Vagina (tissue), 2 donors: ENCODE results near the gene DLX1. TPM values are rescaled to one million over a fixed set of nuclear protein-coding genes. Genes with fewer than 3 reads are reported as not detected.

Source experiments
- DNase-seq, 2 donors: peaks; one replicate each; pipeline ENCODE4 v3.0.0-alpha.2; 2017; ENCODE audit errors: extremely low spot score in 2 of 2
- H3K27ac ChIP-seq: fragments of 200-600 bp; sonication (generic); one replicate; pipeline ENCODE4 v1.5.1; 2019
- H3K27me3 ChIP-seq: fragments of 200-600 bp; sonication (generic); one replicate; pipeline ENCODE4 v1.5.1; 2019
- H3K36me3 ChIP-seq, 2 donors: fragments of 200-600 bp; sonication (generic); one replicate each; pipeline ENCODE4 v1.5.1; 2017 to 2019
- H3K4me1 ChIP-seq: fragments of 200-600 bp; sonication (generic); one replicate; pipeline ENCODE4 v1.5.1; 2019
- H3K4me3 ChIP-seq, 2 donors: fragments of 200-600 bp; sonication (generic); 1 replicate in 1 of 2; 2 replicates in 1 of 2; pipeline ENCODE4 v1.5.1; 2016 to 2019
- H3K9me3 ChIP-seq: fragments of 200-600 bp; sonication (generic); one replicate; pipeline ENCODE4 v1.5.1; 2019
- POLR2A ChIP-seq, 2 donors: fragments of 450-650 bp; IDR thresholded peaks; one replicate each; pipeline ENCODE4 v1.6.1; 2017; ENCODE audit warnings: antibody characterized with exemption in 2 of 2, mild to moderate bottlenecking in 2 of 2, moderate library complexity in 2 of 2
- POLR2AphosphoS5 ChIP-seq, 2 donors: sonication (generic); formaldehyde crosslinking; IDR thresholded peaks; one replicate each; pipeline ENCODE4 v1.9.0; 2017; ENCODE audit warnings: antibody characterized with exemption in 2 of 2, mild to moderate bottlenecking in 2 of 2, low read depth in 1 of 2; ENCODE audit not compliant: insufficient read depth in 1 of 2
- intact Hi-C: fragments of 100-400 bp; cut with DNase I; formaldehyde crosslinking; loops from one replicate; pipeline ENCODE4 v1.15.1; 2023
- total RNA-seq: library from RNA; depleted of rRNA; stranded (reverse); fragments of >200 nt; gene quantifications from one replicate; pipeline ENCODE4 v1.2.3, GENCODE V29; 2016
- TF ChIP-seq, protein P1 (sequence below), 3 experiments: fragments of 450-650 bp in 2 of 3; fragments of 200-600 bp in 1 of 3; sonication (generic) in 1 of 3; IDR thresholded peaks; one replicate each; pipeline ENCODE4 v1.5.1; 2017 to 2019; ENCODE audit warnings: antibody characterized with exemption in 3 of 3, mild to moderate bottlenecking in 2 of 3, moderate library complexity in 2 of 3

Gene DLX1
- total RNA-seq, 1 donor from 2014 or later: not detected

DNA sequence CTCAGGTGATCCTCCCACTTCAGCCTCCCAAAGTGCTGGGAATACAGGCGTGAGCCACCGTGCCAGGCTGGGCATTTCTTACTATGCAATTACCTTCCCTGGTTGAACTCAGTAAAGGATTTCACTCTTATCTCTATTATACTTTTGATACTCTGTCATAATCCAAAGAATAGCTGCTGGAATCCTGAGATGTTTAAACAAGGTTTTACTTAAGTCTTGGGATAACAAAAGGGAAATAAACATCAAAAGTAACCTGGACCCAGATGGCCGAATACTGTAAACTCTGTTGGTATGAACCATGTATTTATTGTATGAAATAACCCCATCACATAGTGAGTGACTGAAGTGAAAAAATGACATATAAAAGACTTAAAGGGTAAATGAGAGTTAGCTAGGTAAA is 29.3 kb downstream of the DLX1 start:
- H3K4me1 ChIP-seq: no peaks in the 10 kb centered on the region
- H3K4me3 ChIP-seq: no peak overlapping the region
- intact Hi-C loops: no loop called here
- H3K27me3 ChIP-seq: no peaks in the 10 kb centered on the region
- no peak overlapping the region for H3K27ac ChIP-seq
- TF ChIP-seq, protein P1, sequence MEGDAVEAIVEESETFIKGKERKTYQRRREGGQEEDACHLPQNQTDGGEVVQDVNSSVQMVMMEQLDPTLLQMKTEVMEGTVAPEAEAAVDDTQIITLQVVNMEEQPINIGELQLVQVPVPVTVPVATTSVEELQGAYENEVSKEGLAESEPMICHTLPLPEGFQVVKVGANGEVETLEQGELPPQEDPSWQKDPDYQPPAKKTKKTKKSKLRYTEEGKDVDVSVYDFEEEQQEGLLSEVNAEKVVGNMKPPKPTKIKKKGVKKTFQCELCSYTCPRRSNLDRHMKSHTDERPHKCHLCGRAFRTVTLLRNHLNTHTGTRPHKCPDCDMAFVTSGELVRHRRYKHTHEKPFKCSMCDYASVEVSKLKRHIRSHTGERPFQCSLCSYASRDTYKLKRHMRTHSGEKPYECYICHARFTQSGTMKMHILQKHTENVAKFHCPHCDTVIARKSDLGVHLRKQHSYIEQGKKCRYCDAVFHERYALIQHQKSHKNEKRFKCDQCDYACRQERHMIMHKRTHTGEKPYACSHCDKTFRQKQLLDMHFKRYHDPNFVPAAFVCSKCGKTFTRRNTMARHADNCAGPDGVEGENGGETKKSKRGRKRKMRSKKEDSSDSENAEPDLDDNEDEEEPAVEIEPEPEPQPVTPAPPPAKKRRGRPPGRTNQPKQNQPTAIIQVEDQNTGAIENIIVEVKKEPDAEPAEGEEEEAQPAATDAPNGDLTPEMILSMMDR (IDR thresholded peaks at IDR 0.05): no peak
- TF ChIP-seq POLR2A (IDR thresholded peaks at IDR 0.05) (no peak), POLR2AphosphoS5 (IDR thresholded peaks at IDR 0.05; ENCODE audit: insufficient read depth in 1 of 2, low read depth in 1 of 2) (no peak)
- H3K9me3 ChIP-seq: no peaks in the 10 kb centered on the region
- no peak for DNase-seq
- no peaks in the 10 kb centered on the region for H3K36me3 ChIP-seq

- Histone ChIP-seq H3K4me3 (no peak overlapping the region), H3K9me3 (no peaks in the 10 kb centered on the region), H3K36me3 (no peaks in the 10 kb centered on the region), H3K27me3 (no peaks in the 10 kb centered on the region), H3K4me1 (no peaks in the 10 kb centered on the region), H3K27ac (no peak overlapping the region)
- TF ChIP-seq POLR2A (IDR thresholded peaks at IDR 0.05) (no peak), POLR2AphosphoS5 (IDR thresholded peaks at IDR 0.05; ENCODE audit: insufficient read depth in 1 of 2, low read depth in 1 of 2) (no peak)
- TF ChIP-seq, protein P1 (IDR thresholded peaks at IDR 0.05): no peak
- no peak for DNase-seq
- intact Hi-C loops: no loop called here
Measured at GRCh38 chr2:172116107-172116506, 30.8 kb downstream of the DLX1 start.

- Histone ChIP-seq H3K27me3 (no peaks in the 10 kb centered on the region), H3K9me3 (no peaks in the 10 kb centered on the region), H3K27ac (no peak overlapping the region), H3K36me3 (no peaks in the 10 kb centered on the region), H3K4me3 (no peak overlapping the region), H3K4me1 (no peaks in the 10 kb centered on the region)
- no peak for DNase-seq
- TF ChIP-seq POLR2A (IDR thresholded peaks at IDR 0.05) (no peak), POLR2AphosphoS5 (IDR thresholded peaks at IDR 0.05; ENCODE audit: insufficient read depth in 1 of 2, low read depth in 1 of 2) (no peak)
- TF ChIP-seq, protein P1 (IDR thresholded peaks at IDR 0.05): no peak
- intact Hi-C loops: no loop called here
Measured at GRCh38 chr2:172119089-172119488, 33.8 kb downstream of the DLX1 start.

- no peaks in the 10 kb centered on the region for H3K4me1 ChIP-seq
- H3K36me3 ChIP-seq: no peaks in the 10 kb centered on the region
- intact Hi-C loops: no loop called here
- no peak overlapping the region for H3K4me3 ChIP-seq
- no peak overlapping the region for H3K27ac ChIP-seq
- no peaks in the 10 kb centered on the region for H3K9me3 ChIP-seq
- H3K27me3 ChIP-seq: no peaks in the 10 kb centered on the region
- no peak for DNase-seq
- no peak for TF ChIP-seq POLR2AphosphoS5 (IDR thresholded peaks at IDR 0.05; ENCODE audit: insufficient read depth in 1 of 2, low read depth in 1 of 2)
- TF ChIP-seq POLR2A (IDR thresholded peaks at IDR 0.05): no peak
Measured at GRCh38 chr2:172120118-172120517, 34.8 kb downstream of the DLX1 start.

DNA sequence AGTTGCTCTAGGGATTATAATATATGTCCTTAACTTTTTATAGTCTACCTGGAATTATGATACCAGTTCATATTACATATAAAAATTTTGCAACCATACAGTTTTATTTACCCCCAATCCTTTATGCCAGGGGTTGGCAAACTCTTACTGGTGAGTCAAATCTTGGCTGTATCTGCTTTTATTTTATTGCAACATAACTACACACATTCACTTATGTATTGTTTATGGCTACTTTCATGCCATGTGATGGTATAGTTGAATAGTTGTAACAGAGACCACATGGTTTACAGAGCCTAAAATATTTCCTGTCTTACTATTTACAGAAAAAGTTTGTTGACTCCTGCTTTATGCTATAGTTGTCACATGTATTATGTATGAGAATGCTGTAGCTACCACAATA is 43.2 kb downstream of the DLX1 start:
- Histone ChIP-seq H3K27me3 (no peaks in the 10 kb centered on the region), H3K27ac (no peak overlapping the region), H3K4me3 (no peak overlapping the region), H3K36me3 (no peaks in the 10 kb centered on the region), H3K4me1 (no peaks in the 10 kb centered on the region), H3K9me3 (no peaks in the 10 kb centered on the region)
- DNase-seq: no peak
- intact Hi-C loops: no loop called here
- no peak for TF ChIP-seq POLR2AphosphoS5 (IDR thresholded peaks at IDR 0.05; ENCODE audit: insufficient read depth in 1 of 2, low read depth in 1 of 2)

DNA sequence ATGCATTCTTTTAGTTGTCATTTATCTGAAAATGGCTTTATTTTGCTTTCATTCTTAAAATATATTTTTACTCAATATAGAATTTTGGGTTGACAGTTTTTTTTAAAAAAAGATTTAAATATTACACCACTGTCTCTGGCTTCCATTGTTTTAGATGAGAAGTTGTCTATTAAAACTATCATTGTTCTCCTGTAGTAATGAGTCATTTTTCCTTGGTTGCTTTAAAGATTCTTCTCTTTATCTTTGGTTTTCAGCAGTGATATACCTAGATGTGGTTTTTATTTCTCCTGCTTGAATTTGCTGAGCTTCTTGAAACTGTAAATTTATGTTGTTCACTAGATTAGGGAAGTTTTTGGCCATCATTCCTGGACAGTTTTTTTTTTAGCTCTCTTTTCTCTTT is 44.1 kb downstream of the DLX1 start:
- DNase-seq: no peak
- no peaks in the 10 kb centered on the region for H3K9me3 ChIP-seq
- H3K4me3 ChIP-seq: no peak overlapping the region
- TF ChIP-seq, protein P1 (IDR thresholded peaks at IDR 0.05): no peak
- TF ChIP-seq POLR2A (IDR thresholded peaks at IDR 0.05): no peak
- no peak for TF ChIP-seq POLR2AphosphoS5 (IDR thresholded peaks at IDR 0.05; ENCODE audit: insufficient read depth in 1 of 2, low read depth in 1 of 2)
- no peaks in the 10 kb centered on the region for H3K27me3 ChIP-seq
- intact Hi-C loops: no loop called here
- no peaks in the 10 kb centered on the region for H3K36me3 ChIP-seq
- no peak overlapping the region for H3K27ac ChIP-seq
- H3K4me1 ChIP-seq: no peaks in the 10 kb centered on the region
